ENCODE results near the gene MKKS. TPM values are rescaled to one million over a fixed set of nuclear protein-coding genes. Genes with fewer than 3 reads are reported as not detected.

MKKS gene
- total RNA-seq, 1 donor from 2014 or later = 5.3 TPM

- FAIRE-seq (no peak), DNase-seq (ENCODE audit: low read depth) (no peak)
- no peaks in the 10 kb centered on the region for H3K36me3 ChIP-seq (ENCODE audit: control insufficient read depth, insufficient read depth, low read length)
- no peaks in the 10 kb centered on the region for H3K27me3 ChIP-seq (ENCODE audit: control insufficient read depth, insufficient read depth, low read length)
- H3K4me3 ChIP-seq (ENCODE audit: low read depth, low read length) = no peak overlapping the region
- TF ChIP-seq CTCF (IDR thresholded peaks at IDR 0.05; ENCODE audit: insufficient read depth, low read length, severe bottlenecking) = no peak
These were observed 35.0 kb upstream of the MKKS start for GRCh38 chr20:10469056-10469455.

DNA sequence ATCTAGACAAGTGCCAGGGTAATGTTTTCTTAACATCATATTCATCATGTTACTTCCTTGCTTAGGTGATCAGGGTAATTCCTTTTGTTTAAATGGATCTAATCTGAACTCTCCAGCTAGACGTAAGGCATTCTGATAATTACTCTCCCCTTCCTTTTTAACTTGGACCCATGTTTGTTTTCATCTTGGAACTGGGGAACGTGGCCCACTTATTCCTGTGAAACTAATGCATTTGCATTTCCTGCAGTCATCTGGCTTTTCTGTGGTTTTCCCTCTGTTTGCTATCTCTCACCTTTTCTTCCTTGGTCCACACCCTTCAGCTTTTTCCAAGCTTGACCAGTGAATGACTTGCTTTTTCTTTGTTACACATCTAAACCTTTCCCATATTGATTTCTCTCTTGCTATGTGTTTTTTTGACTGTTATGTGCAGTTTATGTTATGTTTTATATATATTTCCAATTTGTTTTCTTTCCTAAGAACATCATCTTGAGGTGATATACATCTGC lies 34.4 kb upstream of the MKKS start:
- FAIRE-seq (no peak), DNase-seq (ENCODE audit: low read depth) (no peak)
- Histone ChIP-seq H3K36me3 (ENCODE audit: control insufficient read depth, insufficient read depth, low read length) (no peaks in the 10 kb centered on the region), H3K27me3 (ENCODE audit: control insufficient read depth, insufficient read depth, low read length) (no peaks in the 10 kb centered on the region), H3K4me3 (ENCODE audit: low read depth, low read length) (no peak overlapping the region)
- TF ChIP-seq CTCF (IDR thresholded peaks at IDR 0.05; ENCODE audit: insufficient read depth, low read length, severe bottlenecking) = no peak

- TF ChIP-seq CTCF (IDR thresholded peaks at IDR 0.05; ENCODE audit: insufficient read depth, low read length, severe bottlenecking) = no peak
- no peaks in the 10 kb centered on the region for H3K36me3 ChIP-seq (ENCODE audit: control insufficient read depth, insufficient read depth, low read length)
- no peaks in the 10 kb centered on the region for H3K27me3 ChIP-seq (ENCODE audit: control insufficient read depth, insufficient read depth, low read length)
- no peak for FAIRE-seq
- no peak overlapping the region for H3K4me3 ChIP-seq (ENCODE audit: low read depth, low read length)
- no peak for DNase-seq (ENCODE audit: low read depth)
These were observed 33.8 kb upstream of the MKKS start for GRCh38 chr20:10467681-10468339.

DNA sequence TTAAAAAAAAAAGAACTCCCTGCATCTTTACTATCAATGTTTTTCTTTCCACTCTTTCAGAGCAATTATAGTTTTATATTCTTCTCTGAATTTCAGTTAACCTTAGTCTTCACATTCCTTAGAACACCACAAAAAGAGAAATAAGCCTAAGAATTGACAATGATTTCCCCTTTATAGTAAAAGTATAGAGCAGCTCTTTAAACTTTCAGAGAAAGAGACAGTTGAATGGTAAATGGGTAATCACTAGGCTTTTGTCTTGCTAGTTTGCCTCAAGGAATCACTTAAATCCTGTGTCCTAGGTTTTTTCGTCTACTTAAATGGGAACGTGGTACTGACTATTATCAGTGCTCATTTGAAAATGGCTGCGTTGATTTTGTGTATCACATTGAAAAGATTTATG lies 32.8 kb upstream of the MKKS start:
- Histone ChIP-seq H3K4me3 (ENCODE audit: low read depth, low read length) (no peak overlapping the region), H3K27me3 (ENCODE audit: control insufficient read depth, insufficient read depth, low read length) (no peaks in the 10 kb centered on the region), H3K36me3 (ENCODE audit: control insufficient read depth, insufficient read depth, low read length) (no peaks in the 10 kb centered on the region)
- no peak for FAIRE-seq
- DNase-seq (ENCODE audit: low read depth) = no peak
- TF ChIP-seq CTCF (IDR thresholded peaks at IDR 0.05; ENCODE audit: insufficient read depth, low read length, severe bottlenecking) = no peak

GRCh38 chr20:10466325-10466724 lies 32.3 kb upstream of the MKKS start:
- FAIRE-seq (no peak), DNase-seq (ENCODE audit: low read depth) (no peak)
- no peak overlapping the region for H3K4me3 ChIP-seq (ENCODE audit: low read depth, low read length)
- no peaks in the 10 kb centered on the region for H3K27me3 ChIP-seq (ENCODE audit: control insufficient read depth, insufficient read depth, low read length)
- TF ChIP-seq CTCF (IDR thresholded peaks at IDR 0.05; ENCODE audit: insufficient read depth, low read length, severe bottlenecking) = no peak
- H3K36me3 ChIP-seq (ENCODE audit: control insufficient read depth, insufficient read depth, low read length) = peaks cover 2% of the 10 kb centered on the region

- H3K36me3 ChIP-seq (ENCODE audit: control insufficient read depth, insufficient read depth, low read length) = peaks cover 2% of the 10 kb centered on the region
- H3K27me3 ChIP-seq (ENCODE audit: control insufficient read depth, insufficient read depth, low read length) = no peaks in the 10 kb centered on the region
- DNase-seq (ENCODE audit: low read depth) (no peak), FAIRE-seq (no peak)
- no peak overlapping the region for H3K4me3 ChIP-seq (ENCODE audit: low read depth, low read length)
- TF ChIP-seq CTCF (IDR thresholded peaks at IDR 0.05; ENCODE audit: insufficient read depth, low read length, severe bottlenecking) = no peak
These were observed 31.1 kb upstream of the MKKS start for GRCh38 chr20:10465135-10465534.
